Activated T-cell treated with anti-CD3 and anti-CD28 coated beads for 1 hour (primary cell): ENCODE measurements around the gene DNAL4.

Source experiments
- DNase-seq: peaks from one replicate; pipeline ENCODE4 v3.0.0-alpha.2; 2020; ENCODE audit warnings: low read depth

Gene DNAL4

DNA sequence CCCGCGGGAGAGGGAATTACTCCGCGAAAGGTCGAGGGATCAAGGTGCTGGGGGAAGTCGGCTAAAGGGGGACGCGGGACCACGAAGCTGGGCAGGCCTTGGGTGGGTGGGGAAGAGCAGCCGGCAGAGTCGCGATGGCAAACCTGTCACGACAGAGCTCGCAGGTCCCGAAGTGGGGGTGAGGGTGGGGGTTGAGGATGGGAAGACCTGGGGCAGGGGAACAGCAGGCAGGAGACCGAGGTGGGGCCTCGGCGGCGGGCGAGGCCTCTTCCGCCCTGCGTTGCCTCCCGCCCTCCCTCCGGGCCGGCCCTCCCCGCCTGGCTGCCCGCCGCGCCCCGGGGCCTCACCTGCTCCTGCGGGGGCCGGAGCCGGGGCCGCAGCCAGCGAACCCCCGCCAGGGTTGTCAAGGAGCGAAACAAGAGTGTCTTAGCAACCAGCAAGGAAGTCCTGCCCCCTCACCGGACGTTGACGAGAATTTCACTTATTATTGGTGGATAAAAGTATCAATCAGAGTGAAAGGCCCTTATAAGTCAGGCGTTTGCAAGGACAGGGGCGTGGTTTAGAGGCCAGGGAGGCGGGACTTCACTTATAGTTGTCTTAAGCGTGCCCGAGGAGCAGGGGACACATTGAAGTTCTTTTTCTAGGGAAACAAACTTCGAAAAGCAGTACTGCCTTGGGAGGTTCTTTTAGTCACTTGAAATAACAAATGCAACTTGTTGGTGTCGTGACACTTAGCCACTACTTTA lies at the start of gene DNAL4:
DNAL4 (minus strand) TSS at position 423 of the 746 bp plus-strand sequence. CDS start 11,412 bp downstream, outside the sequence.
- peak; percentile 82 for DNase-seq

DNA sequence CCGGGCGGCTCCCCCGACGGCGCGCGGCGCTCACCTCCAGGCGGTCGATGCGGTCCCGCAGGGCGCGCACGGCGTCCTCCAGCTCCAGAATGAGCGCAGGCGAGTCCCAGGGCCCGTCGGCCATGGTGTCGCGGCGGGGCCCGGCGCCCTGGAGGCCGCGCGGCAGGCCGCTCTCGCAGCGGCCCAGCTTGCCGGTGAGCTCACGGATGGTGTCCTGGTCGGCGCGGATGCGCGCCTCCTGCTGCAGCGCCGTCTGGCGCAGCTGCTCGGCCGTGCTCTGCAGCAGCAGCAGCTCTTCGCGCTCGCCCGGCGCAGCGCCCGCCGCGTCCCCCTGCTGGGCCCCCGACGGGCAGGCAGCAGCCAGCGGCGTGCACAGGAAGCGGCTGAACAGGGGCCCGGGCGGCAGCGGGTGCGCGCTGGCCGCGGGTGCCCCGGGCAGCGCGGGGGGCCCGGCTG lies 49.3 kb upstream of the DNAL4 start:
- peak; percentile 30 for DNase-seq

GRCh38 chr22:38842512-38843200 lies 48.7 kb upstream of the DNAL4 start:
- DNase-seq: no peak

DNA sequence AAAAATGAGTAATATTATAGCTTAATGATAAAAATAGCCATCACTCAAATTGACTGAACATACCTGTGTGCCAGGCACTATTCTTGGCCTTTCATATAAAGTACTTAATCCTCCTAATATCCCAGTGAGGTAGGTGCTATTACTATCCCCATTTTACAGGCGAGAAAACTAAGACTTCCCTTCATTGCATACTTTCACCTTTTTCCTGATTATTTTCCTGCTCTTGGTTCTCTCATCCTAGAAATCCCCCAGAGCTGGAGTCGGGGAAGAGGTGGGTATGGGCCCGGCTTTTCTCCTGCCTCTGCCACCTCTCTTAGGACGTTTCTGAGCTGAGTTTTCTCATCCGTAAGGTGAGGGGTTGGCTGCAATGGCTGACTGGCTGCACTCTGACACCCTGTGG lies 47.7 kb upstream of the DNAL4 start:
- no peak for DNase-seq

DNA sequence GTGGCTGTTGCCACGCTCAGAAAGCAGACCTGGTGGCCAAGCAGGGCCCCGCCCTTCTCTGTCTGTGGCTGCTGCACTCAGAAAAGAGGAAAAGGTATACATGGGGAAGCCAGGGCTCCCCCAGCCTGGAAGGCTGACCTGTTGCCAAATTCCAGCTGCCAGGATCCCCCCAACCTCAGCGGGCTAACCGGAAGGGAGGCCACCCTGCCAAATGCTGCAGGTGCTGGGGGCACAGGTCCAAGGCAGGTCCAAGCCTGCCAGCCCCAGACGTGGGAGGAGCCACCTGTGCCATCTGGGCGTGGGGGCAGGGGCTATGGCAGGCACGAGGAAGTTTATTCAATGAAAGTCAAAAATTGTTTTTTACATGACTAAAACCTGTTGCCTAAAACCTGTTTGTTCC lies 47.3 kb upstream of the DNAL4 start:
- no peak for DNase-seq

DNA sequence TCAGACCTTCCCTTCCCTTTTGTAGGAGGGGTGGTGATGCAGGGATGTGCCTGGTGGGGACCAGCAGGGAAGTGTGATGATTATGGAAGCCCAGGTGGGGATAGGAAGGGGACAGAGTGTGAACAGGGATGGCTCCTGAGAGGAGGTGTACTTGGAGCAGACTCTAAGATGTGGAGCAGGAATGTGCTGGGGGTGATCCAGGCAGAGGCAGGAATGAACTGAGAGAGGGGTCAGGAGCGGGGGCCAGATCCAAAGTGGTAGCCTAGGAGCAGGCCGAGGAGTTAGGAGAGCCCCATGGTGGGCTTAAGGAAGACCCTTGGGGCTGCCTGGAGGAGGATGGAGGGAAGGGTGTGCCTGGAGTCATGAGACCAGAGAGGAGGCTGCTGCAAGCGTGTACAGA lies 46.2 kb upstream of the DNAL4 start:
- DNase-seq: no peak

- DNase-seq: no peak
Observed at GRCh38 chr22:38839686-38840085, 45.7 kb upstream of the DNAL4 start.

DNA sequence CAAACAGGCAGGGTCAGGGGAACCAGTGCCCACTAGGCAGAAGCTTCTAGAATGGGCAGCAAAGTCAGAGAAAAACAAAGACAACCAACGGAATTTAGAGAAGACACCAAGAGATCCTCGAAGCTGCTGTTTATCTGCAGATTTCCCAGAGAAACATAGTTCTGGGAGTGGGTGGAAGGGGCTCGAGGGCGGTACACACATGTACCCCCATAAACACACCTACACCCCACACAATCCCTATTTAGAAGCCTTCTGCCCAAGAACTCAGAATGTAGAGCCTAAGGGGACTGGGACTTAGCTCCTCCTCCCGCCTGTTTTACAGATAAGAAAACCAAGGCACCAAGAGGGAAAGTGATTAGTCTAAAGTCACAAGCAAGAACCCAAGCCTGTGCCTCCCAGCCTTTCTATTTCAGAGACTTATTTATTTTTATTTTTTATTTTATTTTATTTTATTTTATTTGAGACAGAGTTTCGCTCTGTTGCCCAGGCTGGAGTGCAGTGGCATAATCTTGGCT lies 43.5 kb upstream of the DNAL4 start:
- DNase-seq: no peak

- no peak for DNase-seq
Observed at GRCh38 chr22:38835888-38836301, 42.0 kb upstream of the DNAL4 start.

DNA sequence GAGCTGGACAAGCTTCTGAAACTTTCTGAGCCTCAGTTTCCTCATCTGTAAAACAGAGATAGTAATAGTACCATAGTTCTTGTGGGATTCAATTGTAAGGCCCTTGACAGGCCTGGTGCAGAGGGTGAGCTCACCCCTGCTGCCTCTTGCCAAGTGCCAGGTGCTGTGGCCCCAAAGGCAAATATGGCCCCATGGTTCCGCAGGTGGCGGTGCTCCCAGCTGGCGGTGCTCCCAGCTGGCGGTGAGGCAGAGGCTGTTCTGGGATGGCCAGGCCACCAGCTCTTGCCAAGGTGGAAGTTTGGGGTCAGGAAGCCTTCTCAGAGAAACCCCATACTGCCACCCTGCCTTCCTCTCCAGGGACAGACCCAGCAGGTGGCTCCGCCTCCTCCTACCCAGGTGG lies 41.0 kb upstream of the DNAL4 start:
- no peak for DNase-seq

DNA sequence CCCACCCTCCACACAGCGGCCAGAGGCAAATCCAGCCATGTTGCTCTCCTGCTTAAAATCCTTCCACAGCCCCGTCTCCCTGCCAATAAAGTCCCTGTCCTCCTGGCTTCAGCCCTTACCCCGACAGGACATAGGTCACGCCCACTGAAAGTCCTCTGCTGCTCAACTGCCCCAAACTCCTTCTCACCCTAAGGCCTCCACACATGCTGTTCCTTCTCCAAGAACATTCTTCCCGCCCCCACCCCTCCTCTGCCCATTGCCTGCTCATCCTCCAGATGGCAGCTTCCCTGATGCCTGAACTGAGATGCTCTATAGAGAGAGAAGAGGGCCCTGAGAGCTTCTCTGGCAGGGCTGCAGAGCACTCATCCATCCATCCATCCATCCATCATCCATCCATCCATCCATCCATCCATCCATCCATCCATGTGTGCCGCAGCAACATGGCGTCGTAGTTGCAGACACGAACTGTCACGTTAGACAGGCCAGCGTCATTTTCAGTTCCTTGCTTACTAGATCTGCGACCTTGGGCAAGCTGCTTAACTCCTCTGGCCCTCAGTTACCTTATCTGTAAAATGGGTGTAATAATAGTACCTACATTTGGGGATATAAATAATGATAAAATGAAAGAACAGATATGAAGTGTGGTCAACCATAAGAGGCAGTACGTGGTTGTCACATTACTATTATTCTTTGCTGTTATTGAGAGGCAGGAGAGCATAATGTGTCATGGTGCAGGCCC lies 40.4 kb upstream of the DNAL4 start:
- no peak for DNase-seq

GRCh38 chr22:38833061-38833460 lies 39.1 kb upstream of the DNAL4 start:
- DNase-seq: no peak

GRCh38 chr22:38832005-38832978 lies 38.3 kb upstream of the DNAL4 start:
- no peak for DNase-seq

DNA sequence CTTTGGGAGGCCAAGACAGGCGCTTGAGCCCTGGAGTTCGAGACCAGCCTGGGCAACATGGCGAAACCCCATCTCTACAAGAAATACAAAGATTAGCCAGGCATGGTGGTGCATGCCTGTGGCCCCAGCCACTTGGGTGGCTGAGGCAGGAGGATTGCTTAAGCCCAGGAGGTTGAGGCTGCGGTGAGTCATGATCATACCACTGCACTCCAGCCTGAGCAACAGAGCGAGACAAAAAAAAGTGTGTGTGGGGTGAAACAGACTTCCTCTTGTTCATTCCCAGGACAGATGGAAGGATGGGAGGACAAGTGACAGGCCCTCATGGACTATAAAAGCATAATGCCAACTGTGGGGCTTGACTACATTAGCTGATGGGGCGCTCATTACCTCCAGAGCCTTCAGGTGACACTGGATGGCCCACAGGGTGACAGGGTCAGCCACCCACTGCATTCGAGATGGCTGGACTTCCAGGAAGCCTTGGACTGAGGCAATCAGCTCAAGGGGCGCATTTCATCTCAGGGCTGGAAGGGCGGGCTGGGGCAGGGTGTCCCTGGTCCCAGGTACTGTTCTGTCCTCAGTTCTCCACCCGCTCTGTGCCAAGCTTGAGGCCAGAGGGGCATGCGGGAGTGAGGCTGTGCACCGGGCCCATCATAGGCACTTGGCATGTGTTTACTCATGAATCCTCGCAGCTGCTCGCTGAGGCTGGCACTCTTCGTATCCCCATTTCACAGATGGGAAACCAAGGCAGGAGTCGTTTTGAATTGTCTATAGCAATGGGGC lies 37.4 kb upstream of the DNAL4 start:
- no peak for DNase-seq

- DNase-seq: no peak
Observed at GRCh38 chr22:38830845-38831108, 36.8 kb upstream of the DNAL4 start.

DNA sequence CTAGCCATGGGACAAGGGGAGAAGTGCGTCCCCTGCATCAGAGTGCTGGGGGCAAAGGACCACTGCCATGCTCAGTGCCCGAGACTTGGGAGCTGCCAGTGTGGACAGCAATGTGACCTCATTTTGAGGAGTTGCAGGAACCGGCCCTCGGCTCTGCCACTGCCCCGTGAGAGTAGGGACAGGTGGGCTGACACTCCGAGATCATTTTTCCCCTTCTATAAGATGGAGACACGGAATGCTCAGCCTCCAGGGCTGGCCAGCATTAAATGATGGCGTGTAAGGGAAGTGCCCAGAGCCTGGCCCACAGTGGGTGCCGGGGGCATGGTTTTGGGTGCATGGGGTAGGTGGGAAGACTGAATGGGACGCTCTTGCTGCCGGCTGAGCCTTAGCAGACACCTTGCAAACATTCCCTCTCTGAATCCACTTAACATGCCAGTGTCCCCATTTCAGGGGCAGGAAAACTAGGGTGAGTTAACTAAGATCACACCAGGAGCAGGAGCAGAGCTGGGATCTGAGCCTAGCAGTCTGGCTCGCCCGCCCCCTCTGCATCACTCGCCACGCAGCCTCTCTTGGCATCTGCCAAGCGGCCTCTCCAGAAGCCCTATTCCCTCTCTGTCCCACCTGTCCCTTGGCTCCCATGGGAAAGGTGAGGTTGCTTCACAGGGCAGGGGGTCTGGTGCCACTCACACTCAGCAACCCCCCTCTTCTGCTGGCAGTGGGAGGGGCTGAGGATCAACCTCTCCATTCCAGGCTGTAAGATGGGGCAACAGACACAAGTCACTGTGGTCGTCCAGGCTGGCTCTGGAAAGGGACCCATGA lies 36.3 kb upstream of the DNAL4 start:
- DNase-seq: no peak

DNA sequence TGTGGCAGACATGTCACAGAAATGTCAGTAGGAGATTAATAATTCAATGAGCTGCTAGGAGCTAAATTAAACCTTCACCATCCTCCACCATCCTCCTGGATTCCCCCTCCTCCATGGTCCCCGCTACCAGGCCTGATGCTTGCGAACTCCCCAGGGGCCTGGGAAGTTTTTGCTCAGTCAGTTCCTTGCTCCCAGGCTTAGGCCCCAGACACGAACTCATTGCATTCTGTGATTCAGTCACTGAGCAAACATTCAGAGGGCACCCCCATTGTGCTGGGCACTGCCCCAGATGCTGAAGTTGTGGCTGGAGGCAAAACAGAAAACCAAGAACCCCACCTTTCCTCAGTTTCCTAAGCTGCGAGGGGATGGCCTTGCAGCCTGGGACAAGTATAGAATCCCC lies 35.5 kb upstream of the DNAL4 start:
- DNase-seq: no peak

DNA sequence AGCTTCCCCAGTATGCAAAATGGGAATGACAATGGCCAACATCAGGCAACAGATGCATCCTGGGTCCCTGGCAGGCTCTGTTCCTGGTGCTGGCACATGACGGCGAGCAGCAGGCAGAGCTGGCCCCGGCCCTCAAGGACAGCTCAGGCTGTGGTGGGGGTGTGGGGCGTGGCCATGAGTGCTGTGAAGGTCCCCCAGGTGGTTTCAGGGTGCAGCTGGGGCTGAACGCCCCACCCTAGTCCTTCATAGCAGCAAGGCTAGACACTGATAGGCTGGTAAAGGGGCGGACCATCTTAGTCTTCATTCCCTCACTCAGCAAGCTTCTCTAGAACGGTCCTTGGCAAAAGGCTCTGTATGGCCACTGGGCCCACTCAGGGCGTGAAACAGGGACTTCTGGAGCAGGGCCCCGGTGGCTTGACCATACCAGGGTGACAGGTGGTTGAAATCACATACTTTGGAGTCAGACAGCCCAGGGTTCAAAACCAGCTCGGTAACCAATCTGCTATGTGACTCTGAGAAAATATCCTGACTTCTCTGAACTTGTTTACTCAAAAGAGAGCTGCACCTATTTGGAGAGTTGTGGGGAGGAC lies 34.8 kb upstream of the DNAL4 start:
- DNase-seq: no peak

- no peak for DNase-seq
Observed at GRCh38 chr22:38828191-38828590, 34.2 kb upstream of the DNAL4 start.

GRCh38 chr22:38827510-38827909 lies 33.6 kb upstream of the DNAL4 start:
- no peak for DNase-seq
